ENCODE data around the gene MND1.

MND1 gene

GRCh38 chr4:153344131-153345011 lies at the start of gene MND1:
Gene MND1, plus strand, starts transcription at chr4:153344688. Its CDS starts 50 bp downstream, at chr4:153344738.
- no peak for FAIRE-seq
- DNase-seq (ENCODE audit: low spot score) = peak; percentile 48

- DNase-seq (ENCODE audit: low spot score) = no peak
- FAIRE-seq = no peak
Observed at GRCh38 chr4:153295131-153295755, 49.2 kb upstream of the MND1 start.

DNA sequence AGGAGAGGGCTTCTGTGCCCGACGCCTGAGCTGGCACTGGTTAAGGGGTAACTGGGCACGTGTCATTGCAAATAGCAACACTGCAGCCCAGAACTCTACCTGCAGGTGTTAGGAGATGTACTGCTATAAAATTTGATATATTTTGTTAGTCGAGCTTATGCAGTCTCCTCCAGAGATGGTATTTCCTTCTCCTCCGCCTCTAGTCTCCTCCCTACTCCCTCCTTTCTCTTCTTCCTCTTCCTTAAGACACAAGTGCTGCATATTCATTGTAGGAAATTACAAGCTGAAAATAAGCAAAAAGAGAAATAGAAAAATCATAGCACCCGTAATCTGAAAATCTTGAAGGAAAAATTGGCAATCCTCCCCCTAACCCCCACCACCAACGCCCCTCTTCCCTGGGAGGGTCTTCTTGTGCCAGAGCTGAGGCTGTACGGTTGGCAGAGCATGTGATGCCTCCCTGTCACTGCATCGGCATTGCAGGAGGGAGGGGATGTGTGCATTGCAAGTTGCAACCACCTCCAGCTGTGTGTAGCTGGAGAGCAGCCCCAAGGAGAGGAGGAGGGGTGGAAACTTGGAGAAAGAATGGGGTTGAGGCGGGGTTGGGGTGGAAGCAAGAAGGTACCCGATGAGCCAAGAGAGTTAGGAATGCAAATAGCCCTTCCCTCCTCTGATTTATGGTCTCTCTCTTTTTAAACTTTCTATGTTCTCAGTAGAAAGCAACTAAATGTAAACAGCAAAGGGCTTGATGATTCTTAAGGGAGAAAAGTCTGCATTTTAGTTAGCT lies 48.3 kb upstream of the MND1 start:
- FAIRE-seq (no peak), DNase-seq (ENCODE audit: low spot score) (no peak)

DNA sequence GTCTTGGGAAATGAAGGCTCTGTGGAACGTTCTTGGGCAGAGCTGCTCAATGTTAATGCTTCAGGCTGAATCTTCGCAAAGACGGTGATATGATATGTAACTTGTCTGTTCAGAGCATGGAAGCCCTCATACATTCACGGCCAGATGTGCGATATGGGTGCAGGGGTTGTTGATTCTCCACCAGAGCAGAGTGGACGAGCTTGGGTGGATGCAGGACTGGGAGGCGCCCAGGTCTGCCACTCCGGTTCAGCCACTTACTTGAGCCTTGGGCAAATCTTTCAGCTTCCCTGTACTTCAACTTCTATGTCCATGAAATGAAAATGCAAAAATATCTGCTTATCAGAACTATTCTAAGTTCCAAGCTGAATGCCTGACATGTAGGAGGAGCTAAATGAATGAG lies 47.4 kb upstream of the MND1 start:
- FAIRE-seq = no peak
- DNase-seq (ENCODE audit: low spot score) = no peak

- DNase-seq (ENCODE audit: low spot score) (no peak), FAIRE-seq (no peak)
Observed at GRCh38 chr4:153310793-153311192, 33.7 kb upstream of the MND1 start.

DNA sequence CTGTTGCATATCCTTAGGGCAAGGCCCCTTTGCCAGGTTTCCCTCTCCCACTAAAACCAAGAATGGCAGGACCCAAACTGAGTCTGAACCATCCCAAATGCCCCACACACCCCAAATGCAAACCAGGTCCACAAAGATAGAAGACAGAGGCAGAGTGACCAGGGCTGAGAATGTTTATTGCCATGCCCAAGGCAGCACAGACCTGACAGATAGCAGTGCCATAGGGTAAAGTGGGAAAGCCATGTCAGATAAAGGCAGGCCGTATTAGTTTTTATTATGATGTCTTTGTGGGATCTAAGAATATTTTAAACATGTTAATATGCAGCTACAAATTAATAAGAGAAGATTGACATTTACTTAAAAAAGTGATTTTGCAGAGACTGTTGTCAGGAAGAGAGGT lies 29.6 kb upstream of the MND1 start:
- no peak for FAIRE-seq
- no peak for DNase-seq (ENCODE audit: low spot score)

DNA sequence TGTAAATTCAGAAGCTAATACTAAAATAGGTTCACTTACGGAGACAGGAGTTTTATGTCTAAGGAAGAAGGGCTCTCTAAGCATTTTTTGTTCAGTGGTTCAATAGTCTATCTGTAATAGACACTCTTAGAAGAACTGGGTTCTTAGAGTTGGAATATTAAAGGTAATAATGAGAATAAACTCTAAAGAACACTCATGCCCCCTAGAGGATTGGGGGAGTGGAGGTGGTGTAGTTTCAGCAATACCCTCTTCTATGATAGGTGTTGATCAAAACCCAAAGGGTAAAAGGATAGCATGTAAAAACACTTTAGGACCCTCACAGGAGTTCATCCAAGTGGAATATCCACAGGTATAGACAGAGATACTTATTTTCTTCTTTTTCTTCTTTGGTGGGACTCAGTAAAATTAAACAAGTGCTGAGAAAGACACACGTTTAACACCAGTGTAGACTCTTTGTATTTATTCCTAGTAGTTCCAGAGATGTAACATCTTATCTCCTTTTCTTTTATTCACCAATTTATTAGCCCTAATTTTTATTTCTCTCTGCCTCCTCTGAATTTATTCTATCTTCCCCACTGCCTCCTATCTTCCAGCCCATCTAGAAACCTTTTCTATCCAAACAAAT lies 25.7 kb upstream of the MND1 start:
- FAIRE-seq = no peak
- DNase-seq (ENCODE audit: low spot score) = peak; percentile 16

- no peak for DNase-seq (ENCODE audit: low spot score)
- FAIRE-seq = no peak
Observed at GRCh38 chr4:153322791-153323190, 21.7 kb upstream of the MND1 start.

DNA sequence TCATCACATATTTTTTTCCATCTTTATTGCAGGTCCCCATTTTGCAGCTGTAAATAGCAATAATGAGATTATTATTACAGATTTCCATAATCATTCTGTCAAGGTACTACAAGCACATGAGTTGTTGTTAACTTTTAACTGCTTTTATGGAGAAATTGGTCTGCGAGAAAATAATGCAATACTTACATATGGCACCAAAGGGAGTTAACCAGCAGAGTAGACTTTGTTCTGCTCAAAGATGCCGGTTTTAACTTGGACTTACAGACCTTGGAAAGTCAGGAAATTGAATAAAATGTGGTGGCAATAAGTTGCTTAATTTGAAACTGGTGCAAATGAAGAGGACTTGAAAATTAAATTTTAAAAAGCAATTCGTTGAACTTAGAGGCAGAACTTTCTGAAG lies 20.4 kb upstream of the MND1 start:
- FAIRE-seq (no peak), DNase-seq (ENCODE audit: low spot score) (no peak)

DNA sequence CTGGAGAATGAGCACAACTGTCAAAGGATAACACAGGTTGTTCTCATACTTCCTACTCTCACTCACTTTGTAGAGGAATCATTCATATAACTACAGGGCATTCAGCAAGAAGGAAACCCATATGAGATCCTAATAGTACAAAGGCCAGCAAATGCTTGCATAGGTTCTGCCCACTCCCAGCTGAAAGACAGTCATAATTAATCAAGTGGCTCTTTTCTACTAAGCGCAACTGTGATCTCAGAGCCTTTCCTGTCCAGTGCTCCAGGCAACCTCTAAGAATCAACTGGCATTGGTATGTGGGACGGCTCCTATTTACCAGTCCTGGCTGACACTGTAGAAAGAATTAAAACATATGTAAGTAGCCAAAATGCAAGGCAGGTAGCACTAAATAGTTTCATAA lies 18.9 kb upstream of the MND1 start:
- DNase-seq (ENCODE audit: low spot score) (no peak), FAIRE-seq (no peak)

DNA sequence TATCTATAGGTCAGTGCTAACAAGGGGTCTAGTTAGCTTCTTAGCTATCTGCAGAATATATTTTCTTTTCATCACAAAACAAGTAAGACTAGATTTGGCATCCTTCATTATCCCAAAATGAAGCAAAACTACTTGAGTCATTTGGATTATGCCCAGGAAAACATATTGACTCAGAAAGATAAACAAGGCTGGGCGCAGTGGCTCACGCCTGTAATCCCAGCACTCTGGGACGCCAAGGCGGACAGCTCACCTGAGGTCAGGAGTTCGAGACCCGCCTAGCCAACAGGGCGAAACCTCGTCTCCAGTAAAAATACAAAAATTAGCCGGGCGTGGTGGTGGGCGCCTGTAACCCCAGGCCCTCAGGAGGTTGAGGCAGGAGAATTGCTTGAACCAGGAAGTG lies 18.0 kb upstream of the MND1 start:
- FAIRE-seq = no peak

GRCh38 chr4:153327247-153327646 lies 17.2 kb upstream of the MND1 start:
- DNase-seq (ENCODE audit: low spot score) (no peak), FAIRE-seq (no peak)

More for the DNA sequence above, 18.0 kb upstream of the MND1 start:
- DNase-seq (ENCODE audit: low spot score) = no peak

DNA sequence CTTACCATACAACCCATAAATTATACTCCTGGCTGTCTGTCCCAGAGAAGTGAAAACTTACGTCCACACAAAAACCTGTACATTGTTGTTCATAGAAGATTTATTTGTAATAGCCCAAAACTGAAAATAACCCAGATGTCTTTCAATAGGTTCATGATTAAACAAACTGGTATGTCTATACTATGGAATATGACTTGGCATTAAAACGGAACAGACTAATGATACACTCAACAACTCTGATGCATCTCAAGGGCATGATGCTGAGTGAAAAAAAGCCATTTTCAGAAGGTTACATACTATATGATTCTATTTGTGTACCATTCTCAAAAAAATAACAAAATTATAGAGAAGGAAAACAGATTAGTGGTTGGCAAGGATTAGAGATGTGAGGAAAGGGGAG lies 11.6 kb upstream of the MND1 start:
- FAIRE-seq (no peak), DNase-seq (ENCODE audit: low spot score) (no peak)

DNA sequence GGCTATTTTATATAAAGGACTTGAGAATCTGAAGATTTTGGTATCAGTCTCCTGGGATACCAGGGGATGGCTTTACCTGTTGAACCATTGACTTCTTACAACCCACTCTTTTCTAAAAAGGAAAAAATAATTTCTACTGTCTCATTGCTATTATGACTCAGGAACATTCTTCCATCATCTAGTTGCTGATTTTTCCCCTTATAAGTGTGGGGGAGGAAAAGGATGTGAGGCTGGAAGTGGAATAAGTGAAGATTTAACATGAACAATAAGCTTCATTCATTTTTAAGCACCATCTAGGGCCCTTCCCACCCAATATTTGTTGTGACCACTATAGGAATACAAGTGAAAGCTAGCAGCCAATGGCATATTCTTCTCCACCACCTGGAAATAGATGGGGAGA lies 10.6 kb upstream of the MND1 start:
- FAIRE-seq (no peak), DNase-seq (ENCODE audit: low spot score) (no peak)

GRCh38 chr4:153335665-153336064 lies 8.8 kb upstream of the MND1 start:
- FAIRE-seq = no peak
- DNase-seq (ENCODE audit: low spot score) = no peak

DNA sequence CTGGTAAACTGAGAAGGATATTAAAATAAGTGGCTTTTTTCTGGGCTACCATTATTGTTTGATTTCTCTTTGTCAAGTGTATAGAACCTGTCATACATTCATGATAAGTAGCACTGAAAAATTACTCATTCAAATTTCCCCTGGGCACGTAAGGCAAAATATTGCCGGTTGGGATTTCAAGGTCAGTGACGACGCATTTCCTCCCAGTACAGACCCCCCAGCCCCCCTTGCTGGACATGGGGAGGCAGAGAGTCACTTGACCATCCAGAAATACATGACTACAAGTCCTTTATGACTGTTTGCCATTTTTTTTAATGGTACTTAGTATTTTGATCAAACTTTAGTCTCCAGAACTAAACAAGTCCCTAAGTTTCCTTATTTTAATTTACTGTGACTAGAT lies 6.8 kb upstream of the MND1 start:
- no peak for FAIRE-seq

DNA sequence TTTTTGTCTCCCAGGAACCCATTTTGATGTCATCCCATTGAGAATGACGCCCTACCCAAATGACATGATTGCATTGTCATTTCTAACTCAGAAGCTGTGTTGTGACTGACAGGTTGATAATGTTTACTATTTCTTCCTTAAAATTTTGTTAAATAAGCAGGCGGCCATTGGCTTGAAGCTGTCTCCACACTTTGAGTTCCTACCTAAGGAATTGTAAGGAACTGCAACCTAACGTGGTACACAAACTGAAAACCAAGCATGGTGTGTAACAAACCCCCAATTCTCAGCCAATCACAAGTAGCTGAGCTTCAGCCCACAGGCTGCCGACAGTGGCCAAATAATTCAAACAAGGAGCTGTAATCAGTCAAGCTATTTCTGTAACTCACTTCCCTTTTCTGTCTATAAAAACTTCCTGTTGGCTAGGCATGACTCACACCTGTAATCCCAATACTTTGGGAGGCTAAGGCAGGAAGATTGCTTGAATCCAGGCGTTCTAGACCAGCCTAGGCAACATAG lies 2.9 kb upstream of the MND1 start:
- DNase-seq (ENCODE audit: low spot score) (peak; percentile 23), FAIRE-seq (no peak)

More for the DNA sequence above, 6.8 kb upstream of the MND1 start:
- no peak for DNase-seq (ENCODE audit: low spot score)

GRCh38 chr4:153342751-153343552 lies 1.5 kb upstream of the MND1 start:
- no peak for DNase-seq (ENCODE audit: low spot score)
- FAIRE-seq = no peak

- DNase-seq (ENCODE audit: low spot score) (peak; percentile 23), FAIRE-seq (no peak)
Observed at GRCh38 chr4:153345012-153345981, 809 bp downstream of the MND1 start.
